Mesenchymal stem cell (in vitro differentiated cells and primary cell): ENCODE measurements around the gene PSTK.

Experiments
- DNase-seq: peaks from one replicate; pipeline ENCODE4 v3.0.0-alpha.2; 2013
- H2AFZ ChIP-seq: one replicate; pipeline ENCODE4 v1.6.1; 2013; ENCODE audit warnings: low read depth, mild to moderate bottlenecking, control low read depth, inconsistent platforms, low read length, moderate library complexity
- H2AK5ac ChIP-seq: 2 replicates; pipeline ENCODE4 v1.6.1; 2013; ENCODE audit warnings: low read length, moderate library complexity, mild to moderate bottlenecking, inconsistent platforms; ENCODE audit not compliant: severe bottlenecking
- H2BK120ac ChIP-seq: one replicate; pipeline ENCODE4 v1.6.1; 2013; ENCODE audit warnings: low read depth, mild to moderate bottlenecking, inconsistent platforms, low read length, moderate library complexity
- H2BK12ac ChIP-seq, 2 experiments: one replicate each; pipeline ENCODE4 v1.6.1; 2013; ENCODE audit warnings: inconsistent platforms in 2 of 2, low read length in 2 of 2, mild to moderate bottlenecking in 2 of 2, moderate library complexity in 2 of 2, control low read depth in 1 of 2
- H2BK15ac ChIP-seq: one replicate; pipeline ENCODE4 v1.6.1; 2013; ENCODE audit warnings: mild to moderate bottlenecking, low read depth, inconsistent platforms; ENCODE audit not compliant: poor library complexity, severe bottlenecking
- H2BK5ac ChIP-seq: 2 replicates; pipeline ENCODE4 v1.6.1; 2013; ENCODE audit warnings: low read depth, mild to moderate bottlenecking, low read length, control low read depth, inconsistent platforms; ENCODE audit not compliant: poor library complexity, severe bottlenecking
- H3K14ac ChIP-seq, 2 experiments: one replicate each; pipeline ENCODE4 v1.6.1; 2013; ENCODE audit warnings: inconsistent platforms in 2 of 2, low read length in 2 of 2, control low read depth in 1 of 2, mild to moderate bottlenecking in 1 of 2, moderate library complexity in 1 of 2
- H3K18ac ChIP-seq, 2 experiments: one replicate each; pipeline ENCODE4 v1.6.1; 2013; ENCODE audit warnings: inconsistent platforms in 2 of 2, low read length in 2 of 2, control low read depth in 1 of 2, low read depth in 1 of 2, mild to moderate bottlenecking in 1 of 2
- H3K23ac ChIP-seq, 2 experiments: one replicate each; pipeline ENCODE4 v1.6.1; 2013; ENCODE audit warnings: inconsistent platforms in 2 of 2, low read length in 2 of 2, mild to moderate bottlenecking in 2 of 2, moderate library complexity in 2 of 2, control low read depth in 1 of 2
- H3K27ac ChIP-seq: 2 replicates; pipeline ENCODE4 v1.5.1; 2013; ENCODE audit warnings: mild to moderate bottlenecking, moderate library complexity, low read length, control low read depth, inconsistent platforms; ENCODE audit not compliant: poor library complexity, severe bottlenecking
- H3K27me3 ChIP-seq, 2 experiments: 2 replicates each; pipeline versions ENCODE4 v1.6.1 to v1.7.0; 2013; ENCODE audit warnings: low read length in 2 of 2, mild to moderate bottlenecking in 2 of 2, moderate library complexity in 2 of 2, control low read depth in 1 of 2, inconsistent platforms in 1 of 2; ENCODE audit not compliant: control insufficient read depth in 1 of 2, insufficient read depth in 1 of 2
- H3K36me3 ChIP-seq, 2 experiments: 2 replicates each; pipeline versions ENCODE4 v1.6.1 to v1.7.0; 2013; ENCODE audit warnings: low read length in 2 of 2, control low read depth in 1 of 2, inconsistent platforms in 1 of 2, low read depth in 1 of 2, mild to moderate bottlenecking in 1 of 2; ENCODE audit not compliant: insufficient read depth in 2 of 2, control insufficient read depth in 1 of 2
- H3K4ac ChIP-seq, 2 experiments: one replicate each; pipeline ENCODE4 v1.6.1; 2013; ENCODE audit warnings: inconsistent platforms in 2 of 2, low read length in 2 of 2, mild to moderate bottlenecking in 2 of 2, moderate library complexity in 2 of 2, control low read depth in 1 of 2, low read depth in 1 of 2
- H3K4me1 ChIP-seq: 2 replicates; pipeline ENCODE4 v1.6.1; 2013; ENCODE audit warnings: low read depth, low read length, control low read depth; ENCODE audit not compliant: control insufficient read depth, insufficient read depth
- H3K4me2 ChIP-seq: 2 replicates; pipeline ENCODE4 v1.6.1; 2013; ENCODE audit warnings: low read length, mild to moderate bottlenecking, inconsistent platforms; ENCODE audit not compliant: poor library complexity, severe bottlenecking
- H3K4me3 ChIP-seq, 2 experiments: 2 replicates each; pipeline versions ENCODE4 v1.5.1 to v1.7.0; 2013; ENCODE audit warnings: low read length in 2 of 2, mild to moderate bottlenecking in 2 of 2, control low read depth in 1 of 2, low read depth in 1 of 2; ENCODE audit not compliant: insufficient read depth in 1 of 2
- H3K79me1 ChIP-seq: replicated peaks from 2 replicates; pipeline ENCODE4 v1.6.1; 2013; ENCODE audit warnings: mild to moderate bottlenecking, control low read depth, low read length, inconsistent platforms; ENCODE audit not compliant: poor library complexity, severe bottlenecking
- H3K9ac ChIP-seq: 2 replicates; pipeline ENCODE4 v1.7.0; 2013; ENCODE audit warnings: mild to moderate bottlenecking, low read length, moderate library complexity
- H3K9me3 ChIP-seq: 2 replicates; pipeline ENCODE4 v1.7.0; 2013; ENCODE audit warnings: mild to moderate bottlenecking, low read length; ENCODE audit not compliant: control insufficient read depth
- H4K8ac ChIP-seq: one replicate; pipeline ENCODE4 v1.6.1; 2013; ENCODE audit warnings: inconsistent platforms, mild to moderate bottlenecking, low read length, moderate library complexity
- H4K91ac ChIP-seq: one replicate; pipeline ENCODE4 v1.6.1; 2013; ENCODE audit warnings: mild to moderate bottlenecking, low read length, inconsistent platforms
- WGBS: methylation state at CpG from one replicate; pipeline ENCODE4 v1.1.7; 2013; ENCODE audit warnings: mixed read lengths; 5-methylcytosine and 5-hydroxymethylcytosine counted together

PSTK gene

DNA sequence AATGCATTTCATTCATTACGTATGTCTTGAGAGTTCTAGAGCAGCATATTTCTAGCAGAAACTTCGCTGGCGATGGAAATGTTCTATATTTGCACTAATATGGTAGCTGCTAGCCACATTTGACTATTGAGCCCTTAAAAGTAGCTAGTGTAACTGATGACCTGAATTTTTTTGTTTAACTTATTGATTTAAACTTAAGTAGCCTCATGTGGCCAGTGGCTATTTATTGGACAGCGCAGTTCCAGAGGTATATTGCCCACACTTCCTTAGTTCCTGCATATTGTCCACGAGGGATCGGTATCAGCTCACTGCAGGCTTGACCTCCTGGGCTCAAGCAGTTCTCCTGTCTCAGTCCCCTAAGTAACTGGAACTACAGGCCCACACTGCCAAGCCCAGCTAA lies 3.7 kb downstream of the PSTK start:
- Histone ChIP-seq H3K18ac (no peak overlapping the region), H2AK5ac (no peak overlapping the region), H3K4ac (no peak overlapping the region), H3K27me3 (no peaks in the 10 kb centered on the region), H3K36me3 (peaks cover 5 to 18% of the 10 kb centered on the region in 2 experiments), H4K91ac (no peak overlapping the region), H3K14ac (no peak overlapping the region), H2BK12ac (no peak overlapping the region), H3K27ac (no peak overlapping the region), H3K4me1 (peaks cover 2% of the 10 kb centered on the region), H3K4me2 (no peak overlapping the region), H3K23ac (no peak overlapping the region), H2BK15ac (no peak overlapping the region), H3K9me3 (no peaks in the 10 kb centered on the region), H4K8ac (no peak overlapping the region), H2BK5ac (no peak overlapping the region), H2BK120ac (no peak overlapping the region), H3K9ac (no peak overlapping the region), H3K79me1 (peaks cover 5% of the 10 kb centered on the region), H3K4me3 (no peak overlapping the region), H2AFZ (no peak overlapping the region)
- DNase-seq: no peak
- WGBS: 98% methylated on average over 6 of the region's 6 CpGs

DNA sequence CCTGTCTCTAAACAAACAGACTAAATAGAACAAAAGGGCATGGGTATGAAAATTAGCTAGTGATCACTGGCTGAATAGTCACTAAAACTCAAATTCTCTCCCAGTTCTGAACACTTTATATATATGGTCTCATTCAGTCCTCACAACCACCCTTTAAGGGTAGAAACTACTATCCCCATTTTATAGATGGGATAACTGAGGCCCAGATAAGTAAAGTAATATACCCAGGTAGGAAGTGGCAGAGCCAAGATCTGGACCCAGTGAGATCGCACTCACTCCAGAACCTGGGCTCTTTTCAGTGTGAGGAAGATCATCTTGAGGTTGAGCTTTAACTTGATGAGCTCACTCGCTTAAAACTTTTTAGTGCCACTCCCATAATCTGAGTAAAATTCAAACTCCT lies 4.5 kb downstream of the PSTK start:
- Histone ChIP-seq H2BK15ac (no peak overlapping the region), H3K23ac (no peak overlapping the region), H3K18ac (no peak overlapping the region), H3K14ac (no peak overlapping the region), H2BK5ac (no peak overlapping the region), H2BK12ac (no peak overlapping the region), H3K4me1 (peaks cover 2% of the 10 kb centered on the region), H3K9me3 (no peaks in the 10 kb centered on the region), H3K27ac (no peak overlapping the region), H3K79me1 (peaks cover 5% of the 10 kb centered on the region), H3K27me3 (no peaks in the 10 kb centered on the region), H3K36me3 (peaks cover 5 to 18% of the 10 kb centered on the region in 2 experiments), H2BK120ac (no peak overlapping the region), H4K91ac (no peak overlapping the region), H3K4me2 (no peak overlapping the region), H4K8ac (no peak overlapping the region), H3K4ac (no peak overlapping the region), H2AK5ac (no peak overlapping the region), H2AFZ (no peak overlapping the region), H3K9ac (no peak overlapping the region), H3K4me3 (no peak overlapping the region)
- 99% methylated on average over 2 of the region's 2 CpGs for WGBS
- no peak for DNase-seq

DNA sequence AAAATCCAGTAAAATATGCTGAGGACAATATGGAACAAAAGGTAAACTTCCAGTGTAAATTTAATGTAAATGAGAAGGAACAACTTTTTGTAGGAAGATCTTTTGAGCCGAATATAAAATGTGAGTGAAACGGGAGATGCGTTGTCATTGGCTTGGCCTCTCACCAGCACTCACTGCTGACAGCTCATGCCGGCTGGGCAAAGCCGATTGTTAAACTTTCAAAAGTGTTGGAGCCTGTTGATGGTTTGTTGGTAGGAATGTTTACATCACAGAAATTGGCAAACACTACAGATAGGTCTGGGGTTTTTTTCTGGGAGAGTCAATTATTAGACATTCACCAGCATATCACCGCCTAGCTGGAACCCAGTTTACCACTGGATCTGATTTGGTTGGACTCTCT lies 6.1 kb downstream of the PSTK start:
- Histone ChIP-seq H2BK12ac (no peak overlapping the region), H3K4me3 (no peak overlapping the region), H3K36me3 (peaks cover 5 to 18% of the 10 kb centered on the region in 2 experiments), H3K27me3 (no peaks in the 10 kb centered on the region), H3K4ac (no peak overlapping the region), H3K79me1 (peaks cover 5% of the 10 kb centered on the region), H3K23ac (no peak overlapping the region), H2AFZ (no peak overlapping the region), H2BK120ac (no peak overlapping the region), H3K14ac (no peak overlapping the region), H2AK5ac (no peak overlapping the region), H4K8ac (no peak overlapping the region), H2BK15ac (no peak overlapping the region), H3K27ac (no peak overlapping the region), H3K18ac (no peak overlapping the region), H3K4me1 (no peaks in the 10 kb centered on the region), H2BK5ac (no peak overlapping the region), H3K4me2 (no peak overlapping the region), H3K9me3 (no peaks in the 10 kb centered on the region), H3K9ac (no peak overlapping the region), H4K91ac (no peak overlapping the region)
- no peak for DNase-seq
- 93% methylated on average over 5 of the region's 6 CpGs for WGBS

DNA sequence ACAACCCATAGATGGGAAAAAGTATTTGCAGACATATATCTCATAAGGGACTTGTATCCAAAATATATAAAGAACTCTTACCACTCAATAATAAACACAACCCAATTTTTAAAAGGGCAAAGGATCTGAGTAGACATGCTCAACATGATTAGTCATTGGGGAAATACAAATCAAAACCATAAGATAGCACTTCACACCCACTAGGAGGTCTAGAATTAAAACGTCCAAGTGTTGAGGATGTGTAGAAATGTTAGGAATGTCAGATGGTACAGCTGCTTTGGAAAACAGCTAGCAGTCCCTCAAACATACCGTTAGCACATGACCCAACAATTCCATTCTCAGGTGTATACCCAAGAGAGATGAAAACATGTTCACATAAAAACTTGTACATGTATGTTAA lies 8.3 kb downstream of the PSTK start:
- no peak for DNase-seq
- Histone ChIP-seq H3K23ac (no peak overlapping the region), H3K4me2 (no peak overlapping the region)

More for the DNA sequence above, 8.3 kb downstream of the PSTK start:
- Histone ChIP-seq H3K14ac (no peak overlapping the region), H3K9me3 (no peaks in the 10 kb centered on the region), H3K27me3 (no peaks in the 10 kb centered on the region), H2BK120ac (no peak overlapping the region), H3K4me1 (no peaks in the 10 kb centered on the region), H2BK5ac (no peak overlapping the region), H3K36me3 (peaks cover 5 to 38% of the 10 kb centered on the region in 2 experiments), H2BK12ac (no peak overlapping the region), H3K27ac (no peak overlapping the region), H2BK15ac (no peak overlapping the region), H4K8ac (no peak overlapping the region), H4K91ac (no peak overlapping the region), H3K18ac (no peak overlapping the region), H3K4ac (no peak overlapping the region), H3K4me3 (no peak overlapping the region), H2AK5ac (no peak overlapping the region), H3K79me1 (no peaks in the 10 kb centered on the region), H3K9ac (no peak overlapping the region), H2AFZ (no peak overlapping the region)
- no CpG with 5 or more reads among the region's 2 CpGs for WGBS
